K562 (cell line): Measurements from ENCODE around the gene PDE1C. TPM values are rescaled to one million over a fixed set of nuclear protein-coding genes. Genes with fewer than 3 reads are reported as not detected.

ENCODE experiments used
- ATAC-seq: fragments of 200-7000 bp; cut with Tn5 transposase; 3 replicates; pipeline ENCODE4 v1.9.1; 2020; ENCODE audit warnings: moderate library complexity
- BruUV-seq: library from RNA; stranded (reverse); fragments of 400-500 nt; replicated peaks from 2 replicates; lab custom pipeline; 2021; lab: Mats Ljungman, UMichigan
- CTCF ChIA-PET: fragments of 300-600 bp; formaldehyde crosslinking; extraction: SDS; loops from one replicate; lab custom pipeline; 2021; ENCODE audit warnings: low intra/inter-chr PET ratio; lab: Yijun Ruan, JAX
- POLR2A ChIA-PET: fragments of 300-600, 350-650 bp; sonication (Branson Sonifier 250); formaldehyde crosslinking; extraction: SDS; loops from one replicate; lab custom pipeline; 2021; ENCODE audit warnings: antibody characterized with exemption, inconsistent platforms; lab: Yijun Ruan, JAX
- DNase-seq, 4 experiments: peaks; one replicate each; pipeline versions ENCODE4 v3.0.0 to v3.0.0-alpha.2; 2011 to 2018; ENCODE audit warnings: low spot score in 3 of 4, mixed read lengths in 3 of 4; ENCODE audit errors: extremely low read depth in 1 of 4
- FAIRE-seq: peaks from 2 replicates; lab custom pipeline; 2011; peaks lifted over from hg19 to GRCh38; lab: Jason Lieb, UNC
- H2AFZ ChIP-seq: 2 replicates; pipeline ENCODE4 v1.6.0; 2011; ENCODE audit warnings: low read depth, low read length, control low read depth, inconsistent platforms
- H3K27ac ChIP-seq: fragments of 200-600 bp; 3 replicates; pipeline ENCODE4 v1.8.0; 2011; ENCODE audit warnings: low read depth, mild to moderate bottlenecking, control low read depth, inconsistent platforms, low read length, moderate library complexity, mixed read lengths; ENCODE audit errors: extremely low read depth
- H3K27me3 ChIP-seq, 2 experiments: fragments of 300-600 bp in 1 of 2; 2 replicates in 1 of 2; 3 replicates in 1 of 2; pipeline versions ENCODE4 v1.6.0 to v1.8.0; 2011; ENCODE audit warnings: inconsistent platforms in 2 of 2, low read length in 2 of 2, mild to moderate bottlenecking in 1 of 2, mixed read lengths in 1 of 2, moderate library complexity in 1 of 2; ENCODE audit not compliant: control insufficient read depth in 2 of 2, insufficient read depth in 2 of 2
- H3K36me3 ChIP-seq: fragments of 300-600 bp; 3 replicates; pipeline ENCODE4 v1.8.0; 2011; ENCODE audit warnings: mild to moderate bottlenecking, low read length, inconsistent platforms; ENCODE audit not compliant: control insufficient read depth, insufficient read depth
- H3K4me1 ChIP-seq, 2 experiments: fragments of 200-600 bp in 1 of 2; replicated peaks in 1 of 2; 2 replicates in 1 of 2; 3 replicates in 1 of 2; pipeline versions ENCODE4 v1.5.1 to v1.8.0; 2011; ENCODE audit warnings: inconsistent platforms in 2 of 2, low read length in 2 of 2, mild to moderate bottlenecking in 1 of 2, mixed read lengths in 1 of 2, moderate library complexity in 1 of 2; ENCODE audit not compliant: control insufficient read depth in 2 of 2, insufficient read depth in 2 of 2
- H3K4me2 ChIP-seq: 2 replicates; pipeline ENCODE4 v1.6.1; 2011; ENCODE audit warnings: low read length, control low read depth, inconsistent platforms, mixed read lengths; ENCODE audit not compliant: insufficient read depth
- H3K4me3 ChIP-seq: fragments of 200-600 bp; sonication (generic), shearing (Covaris generic); 2 replicates; pipeline ENCODE4 v1.5.1; 2016; ENCODE audit warnings: control low read depth, inconsistent platforms
- H3K79me2 ChIP-seq: fragments of 200-600 bp; 3 replicates; pipeline ENCODE4 v1.8.0; 2011; ENCODE audit warnings: low read length, inconsistent platforms; ENCODE audit not compliant: control insufficient read depth, insufficient read depth
- H3K9ac ChIP-seq, 2 experiments: 2 replicates each; pipeline versions ENCODE4 v1.6.0 to v1.6.1; 2011; ENCODE audit warnings: low read depth in 2 of 2, low read length in 2 of 2, control low read depth in 1 of 2, inconsistent platforms in 1 of 2, mild to moderate bottlenecking in 1 of 2, mixed read lengths in 1 of 2; ENCODE audit not compliant: insufficient read depth in 1 of 2
- H3K9me1 ChIP-seq: one replicate; pipeline ENCODE4 v1.6.0; 2011; ENCODE audit warnings: inconsistent platforms, mild to moderate bottlenecking, low read length, moderate library complexity; ENCODE audit not compliant: control insufficient read depth, insufficient read depth
- H3K9me3 ChIP-seq: replicated peaks from 2 replicates; pipeline ENCODE4 v1.5.1; 2011; ENCODE audit warnings: low read depth, low read length, inconsistent platforms; ENCODE audit not compliant: control insufficient read depth, insufficient read depth
- H4K20me1 ChIP-seq: replicated peaks from 2 replicates; pipeline ENCODE4 v1.6.1; 2011; ENCODE audit warnings: low read length, inconsistent platforms, mixed read lengths; ENCODE audit not compliant: control insufficient read depth, insufficient read depth
- CC2D1A ChIP-seq: fragments of 450-650 bp; IDR thresholded peaks from 2 replicates; pipeline ENCODE4 v1.6.1; 2017; ENCODE audit warnings: mild to moderate bottlenecking
- ETV6 ChIP-seq, 3 experiments: fragments of 150-350 bp in 1 of 3; sonication (generic) in 1 of 3; formaldehyde crosslinking in 1 of 3; IDR thresholded peaks; 2 replicates each; pipeline versions ENCODE4 v1.6.1 to v1.8.0; 2014 to 2022; ENCODE audit warnings: borderline replicate concordance in 2 of 3, low read depth in 2 of 3, antibody characterized with exemption in 1 of 3, low read length in 1 of 3, mild to moderate bottlenecking in 1 of 3, missing genetic modification reagents in 1 of 3
- HNRNPLL ChIP-seq: fragments of 200-400 bp; formaldehyde crosslinking; IDR thresholded peaks from 2 replicates; pipeline ENCODE4 v1.6.1; 2017; ENCODE audit warnings: low read length, low read depth, mild to moderate bottlenecking; ENCODE audit not compliant: poor library complexity, severe bottlenecking
- IRF2 ChIP-seq: sonication (generic); formaldehyde crosslinking; IDR thresholded peaks from 2 replicates; pipeline ENCODE4 v1.8.1; 2022; ENCODE audit warnings: mild to moderate bottlenecking, missing genetic modification reagents
- JUNB ChIP-seq: fragments of 450-650 bp; formaldehyde crosslinking; conservative IDR thresholded peaks from 2 replicates; pipeline ENCODE4 v1.4.0; 2020; ENCODE audit warnings: mild to moderate bottlenecking
- OTX1 ChIP-seq: fragments of 450-650 bp; formaldehyde crosslinking; IDR thresholded peaks from 2 replicates; pipeline ENCODE4 v1.4.0; 2022; ENCODE audit warnings: mild to moderate bottlenecking
- SRSF9 ChIP-seq: fragments of 200-400 bp; formaldehyde crosslinking; IDR thresholded peaks from 2 replicates; pipeline ENCODE4 v1.6.1; 2017; ENCODE audit warnings: low read depth, low read length, borderline replicate concordance
- TAF7 ChIP-seq: fragments of 450-650 bp; IDR thresholded peaks from 2 replicates; pipeline ENCODE4 v1.6.1; 2016; ENCODE audit warnings: missing genetic modification characterization, missing compliant biosample characterization
- ZBTB7A ChIP-seq: IDR thresholded peaks from 2 replicates; pipeline ENCODE4 v1.6.1; 2011; ENCODE audit warnings: low read depth, mild to moderate bottlenecking, low read length, moderate library complexity, borderline replicate concordance; ENCODE audit not compliant: control insufficient read depth
- ZKSCAN3 ChIP-seq: fragments of 250-450 bp; sonication (Bioruptor Pico); IDR thresholded peaks from 2 replicates; pipeline ENCODE4 v1.4.0; 2020
- ZNF134 ChIP-seq: fragments of 250-450 bp; sonication (Bioruptor Pico); conservative IDR thresholded peaks from 2 replicates; pipeline ENCODE4 v1.4.0; 2020
- ZNF764 ChIP-seq: fragments of 250-450 bp; sonication (Bioruptor Pico); IDR thresholded peaks from 2 replicates; pipeline ENCODE4 v1.4.0; 2020; ENCODE audit warnings: low read depth, mild to moderate bottlenecking, moderate library complexity
- WGBS: fragments of 100-300 bp; shearing (Covaris generic); methylation state at CpG from one replicate; pipeline ENCODE4 v1.1.6; 2016; ENCODE audit warnings: low coverage, mixed read lengths; ENCODE audit not compliant: insufficient coverage; ENCODE audit errors: missing lambda C conversion rate; 5-methylcytosine and 5-hydroxymethylcytosine counted together
- in situ Hi-C: fragments of 300-500 bp; cut with MboI; formaldehyde crosslinking; loops from 4 replicates; pipeline ENCODE4 v1.15.0; 2018; ENCODE audit warnings: inconsistent platforms, mixed read lengths
- intact Hi-C: fragments of 100-400 bp; cut with micrococcal nuclease; formaldehyde crosslinking; loops from 2 replicates; pipeline ENCODE4 v1.14.2; 2022
- polyA plus RNA-seq, 8 experiments: library from polyadenylated mRNA; depleted of rRNA in 4 of 8; stranded (reverse) in 5 of 8; unstranded in 3 of 8; fragments of >200 nt; fragmentation: Nextera tagmentation in 2 of 8; fragmentation: Illumina TruSeq in 1 of 8; extraction: Ambion mirVana in 2 of 8; extraction: Trizol in 1 of 8; gene quantifications; 2 replicates each; pipeline versions ENCODE4 v1.2.1 to v1.2.3, GENCODE V29; 2011 to 2014; ENCODE audit warnings: inconsistent platforms in 1 of 8, missing spikeins in 1 of 8
- total RNA-seq, 7 experiments: library from RNA; depleted of rRNA in 6 of 7; stranded (reverse); fragments of >200 nt in 6 of 7; fragmentation: Illumina TruSeq in 2 of 7; extraction: Trizol in 2 of 7; gene quantifications; 2 replicates each; pipeline versions ENCODE4 v1.2.1 to v1.2.3, GENCODE V29; 2011 to 2021; ENCODE audit warnings: low replicate concordance in 1 of 7
- TF ChIP-seq, protein P1 (sequence below): sonication (generic); formaldehyde crosslinking; IDR thresholded peaks from 2 replicates; pipeline ENCODE4 v1.4.0; 2020; ENCODE audit warnings: mild to moderate bottlenecking, missing genetic modification reagents
- TF ChIP-seq, protein P2 (sequence below): IDR thresholded peaks from 3 replicates; pipeline ENCODE4 v1.6.1; 2011; ENCODE audit warnings: borderline replicate concordance, mild to moderate bottlenecking; ENCODE audit not compliant: insufficient read length, insufficient read depth

The PDE1C gene
- total and polyA plus RNA-seq, 9 of the 15 experiments (the other 6 are each of a cell fraction or from before 2014, with no cell fraction given) = under 0.01 to 0.01 TPM; not detected in 7

DNA sequence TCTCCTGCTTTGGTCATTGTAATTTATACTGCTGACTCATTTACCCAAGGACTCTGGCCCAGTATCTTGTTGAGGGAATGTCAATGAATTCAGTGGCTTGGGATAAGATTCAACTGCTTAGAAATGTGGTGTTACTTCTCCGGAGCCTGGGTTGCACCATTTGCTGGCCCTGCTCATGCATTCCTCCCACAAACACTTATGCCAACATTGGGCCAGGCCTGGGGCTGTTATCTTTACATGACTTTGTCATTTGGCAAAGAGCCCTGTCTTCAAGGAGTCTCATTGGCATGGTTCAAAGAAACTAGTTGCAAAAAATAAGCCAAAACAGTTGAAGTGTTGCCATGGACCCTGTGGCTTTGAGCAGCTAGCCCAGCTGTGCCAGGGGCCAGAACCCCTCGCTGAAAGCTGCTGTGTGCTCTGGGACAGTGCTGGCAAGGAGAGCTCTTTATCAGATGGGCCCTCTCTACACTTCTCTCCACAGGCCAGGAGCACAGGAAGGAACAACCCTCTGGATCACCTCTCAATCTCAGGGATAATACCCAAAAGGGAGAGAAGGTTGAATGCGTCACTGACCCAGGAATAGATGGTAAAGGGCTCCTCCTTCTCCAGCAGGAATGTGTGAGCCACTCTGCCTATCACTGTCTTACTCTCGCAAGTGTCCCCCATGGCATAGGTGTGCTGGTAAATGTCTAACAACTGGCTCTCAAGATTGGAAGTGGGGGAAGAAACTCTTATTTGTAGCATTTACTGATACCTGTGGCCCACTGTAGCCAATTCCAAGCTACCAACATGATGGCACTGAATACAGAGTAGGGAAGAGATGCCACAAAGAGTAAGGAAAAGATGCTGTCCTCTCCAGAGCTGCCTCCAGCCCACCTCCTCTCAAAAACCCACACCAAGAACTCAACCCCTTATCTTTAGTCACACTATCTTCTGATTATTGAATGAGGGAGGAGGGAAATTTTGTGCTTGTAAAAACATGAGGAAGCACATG is 23.5 kb upstream of the PDE1C start:
- Histone ChIP-seq H3K36me3 (no peaks in the 10 kb centered on the region), H3K4me1 (no peaks in the 10 kb centered on the region), H3K4me2 (no peak overlapping the region)
- TF ChIP-seq SRSF9 (no peak), ETV6 (IDR thresholded peaks at IDR 0.05; ENCODE audit: borderline replicate concordance in 1 of 2, low read depth in 2 of 2, low read length in 1 of 2) (no peak), ETV6 (CRISPR knock-in tag; IDR thresholded peaks at IDR 0.05; ENCODE audit: borderline replicate concordance) (no peak), ZKSCAN3 (CRISPR knock-in tag) (no peak), CC2D1A (no peak), TAF7 (tag) (no peak), ZNF764 (CRISPR knock-in tag) (no peak), ZNF134 (no peak), OTX1 (CRISPR knock-in tag) (no peak), ZBTB7A (no peak), JUNB (CRISPR knock-in tag) (no peak), IRF2 (no peak), HNRNPLL (no peak)
- TF ChIP-seq, protein P1, sequence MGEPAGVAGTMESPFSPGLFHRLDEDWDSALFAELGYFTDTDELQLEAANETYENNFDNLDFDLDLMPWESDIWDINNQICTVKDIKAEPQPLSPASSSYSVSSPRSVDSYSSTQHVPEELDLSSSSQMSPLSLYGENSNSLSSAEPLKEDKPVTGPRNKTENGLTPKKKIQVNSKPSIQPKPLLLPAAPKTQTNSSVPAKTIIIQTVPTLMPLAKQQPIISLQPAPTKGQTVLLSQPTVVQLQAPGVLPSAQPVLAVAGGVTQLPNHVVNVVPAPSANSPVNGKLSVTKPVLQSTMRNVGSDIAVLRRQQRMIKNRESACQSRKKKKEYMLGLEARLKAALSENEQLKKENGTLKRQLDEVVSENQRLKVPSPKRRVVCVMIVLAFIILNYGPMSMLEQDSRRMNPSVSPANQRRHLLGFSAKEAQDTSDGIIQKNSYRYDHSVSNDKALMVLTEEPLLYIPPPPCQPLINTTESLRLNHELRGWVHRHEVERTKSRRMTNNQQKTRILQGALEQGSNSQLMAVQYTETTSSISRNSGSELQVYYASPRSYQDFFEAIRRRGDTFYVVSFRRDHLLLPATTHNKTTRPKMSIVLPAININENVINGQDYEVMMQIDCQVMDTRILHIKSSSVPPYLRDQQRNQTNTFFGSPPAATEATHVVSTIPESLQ (CRISPR knock-in tag) = no peak
- TF ChIP-seq, protein P2, sequence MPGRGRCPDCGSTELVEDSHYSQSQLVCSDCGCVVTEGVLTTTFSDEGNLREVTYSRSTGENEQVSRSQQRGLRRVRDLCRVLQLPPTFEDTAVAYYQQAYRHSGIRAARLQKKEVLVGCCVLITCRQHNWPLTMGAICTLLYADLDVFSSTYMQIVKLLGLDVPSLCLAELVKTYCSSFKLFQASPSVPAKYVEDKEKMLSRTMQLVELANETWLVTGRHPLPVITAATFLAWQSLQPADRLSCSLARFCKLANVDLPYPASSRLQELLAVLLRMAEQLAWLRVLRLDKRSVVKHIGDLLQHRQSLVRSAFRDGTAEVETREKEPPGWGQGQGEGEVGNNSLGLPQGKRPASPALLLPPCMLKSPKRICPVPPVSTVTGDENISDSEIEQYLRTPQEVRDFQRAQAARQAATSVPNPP = no peak
- TF ChIP-seq, all 486 proteins: peak for 0
- FAIRE-seq (no peak), DNase-seq (no peak), ATAC-seq (no peak)
- ChIA-PET CTCF (no interaction called here), POLR2A (no interaction called here)
- no TSS peak for BruUV-seq
- Histone ChIP-seq H3K9ac (no peak overlapping the region), H3K9me1 (no peaks in the 10 kb centered on the region), H3K4me3 (no peak overlapping the region), H3K9me3 (no peaks in the 10 kb centered on the region), H3K27ac (no peak overlapping the region), H3K27me3 (no peaks in the 10 kb centered on the region), H4K20me1 (no peaks in the 10 kb centered on the region), H2AFZ (no peak overlapping the region), H3K79me2 (no peaks in the 10 kb centered on the region)
- intact Hi-C loops (no loop called here), in situ Hi-C loops (no loop called here)
- WGBS = 0% methylated on average over 3 of the region's 4 CpGs
